Transverse colon (tissue), 4 donors: Measurements from ENCODE around the gene RETREG3. TPM values are rescaled to one million over a fixed set of nuclear protein-coding genes. Genes with fewer than 3 reads are reported as not detected.

Source experiments
- DNase-seq: peaks from one replicate; pipeline ENCODE4 v3.0.0-alpha.2; 2019
- H3K27ac ChIP-seq, 4 donors: fragments of 200-600 bp; sonication (generic); 2 replicates each; pipeline ENCODE4 v1.5.1; 2016 to 2018; ENCODE audit warnings: inconsistent platforms in 4 of 4
- H3K27me3 ChIP-seq: fragments of 200-600 bp; sonication (generic); 2 replicates; pipeline ENCODE4 v1.5.1; 2017; ENCODE audit warnings: inconsistent platforms
- H3K36me3 ChIP-seq, 4 donors: fragments of 200-600 bp; sonication (generic); 2 replicates each; pipeline ENCODE4 v1.5.1; 2017 to 2019; ENCODE audit warnings: inconsistent platforms in 4 of 4
- H3K4me1 ChIP-seq, 4 donors: fragments of 200-600 bp; sonication (generic); 2 replicates each; pipeline ENCODE4 v1.5.1; 2017 to 2020; ENCODE audit warnings: inconsistent platforms in 4 of 4
- H3K4me3 ChIP-seq, 4 donors: fragments of 200-600 bp; sonication (generic); 1 replicate in 1 of 4; 2 replicates in 3 of 4; pipeline versions ENCODE4 v1.5.1 to v1.6.1; 2017 to 2019; ENCODE audit warnings: inconsistent platforms in 4 of 4
- H3K9me3 ChIP-seq, 2 donors: fragments of 200-600 bp; sonication (generic); 2 replicates each; pipeline ENCODE4 v1.5.1; 2017 to 2019; ENCODE audit warnings: inconsistent platforms in 2 of 2
- CTCF ChIP-seq, 5 experiments: fragments of 200-600 bp in 3 of 5; fragments of 450-650 bp in 2 of 5; sonication (generic) in 3 of 5; IDR thresholded peaks; 1 replicate in 2 of 5; 2 replicates in 3 of 5; pipeline ENCODE4 v1.5.1; 2016 to 2017; ENCODE audit warnings: antibody characterized with exemption in 5 of 5, inconsistent platforms in 3 of 5, mild to moderate bottlenecking in 2 of 5, moderate library complexity in 1 of 5
- EP300 ChIP-seq: sonication (generic); formaldehyde crosslinking; IDR thresholded peaks from one replicate; pipeline ENCODE4 v1.6.1; 2017; ENCODE audit warnings: antibody characterized with exemption, low read depth
- POLR2A ChIP-seq: fragments of 450-650 bp; IDR thresholded peaks from one replicate; pipeline ENCODE4 v1.6.1; 2016; ENCODE audit warnings: antibody characterized with exemption, mild to moderate bottlenecking, moderate library complexity
- POLR2AphosphoS5 ChIP-seq, 3 donors: sonication (generic); formaldehyde crosslinking; IDR thresholded peaks; one replicate each; pipeline ENCODE4 v1.6.1; 2016; ENCODE audit warnings: antibody characterized with exemption in 3 of 3
- WGBS, 2 donors: methylation state at CpG; one replicate each; pipeline ENCODE4 v1.1.5; 2018; ENCODE audit warnings: low coverage in 1 of 2; 5-methylcytosine and 5-hydroxymethylcytosine counted together
- in situ Hi-C, 4 donors: fragments of 200-750 bp; cut with MboI; loops; one replicate each; pipeline versions ENCODE4 v1.15.0 to v1.15.1; 2017; ENCODE audit warnings: low sequenced_read_pairs in 3 of 4, low pct_ligation_motif_present in 1 of 4, low pct_unique_long_range_greater_than_20kb in 1 of 4
- intact Hi-C: fragments of 100-400 bp; cut with DNase I; formaldehyde crosslinking; loops from one replicate; pipeline ENCODE4 v1.15.1; 2023; ENCODE audit warnings: low total_unique reads
- total RNA-seq, 4 donors: library from RNA; depleted of rRNA; stranded (reverse); fragments of >200 nt; gene quantifications; one replicate each; pipeline ENCODE4 v1.1.0, GENCODE V29; 2016

RETREG3 gene
- total RNA-seq, 4 donors from 2014 or later, result 47.2 to 71.8 (median 59.0) TPM

DNA sequence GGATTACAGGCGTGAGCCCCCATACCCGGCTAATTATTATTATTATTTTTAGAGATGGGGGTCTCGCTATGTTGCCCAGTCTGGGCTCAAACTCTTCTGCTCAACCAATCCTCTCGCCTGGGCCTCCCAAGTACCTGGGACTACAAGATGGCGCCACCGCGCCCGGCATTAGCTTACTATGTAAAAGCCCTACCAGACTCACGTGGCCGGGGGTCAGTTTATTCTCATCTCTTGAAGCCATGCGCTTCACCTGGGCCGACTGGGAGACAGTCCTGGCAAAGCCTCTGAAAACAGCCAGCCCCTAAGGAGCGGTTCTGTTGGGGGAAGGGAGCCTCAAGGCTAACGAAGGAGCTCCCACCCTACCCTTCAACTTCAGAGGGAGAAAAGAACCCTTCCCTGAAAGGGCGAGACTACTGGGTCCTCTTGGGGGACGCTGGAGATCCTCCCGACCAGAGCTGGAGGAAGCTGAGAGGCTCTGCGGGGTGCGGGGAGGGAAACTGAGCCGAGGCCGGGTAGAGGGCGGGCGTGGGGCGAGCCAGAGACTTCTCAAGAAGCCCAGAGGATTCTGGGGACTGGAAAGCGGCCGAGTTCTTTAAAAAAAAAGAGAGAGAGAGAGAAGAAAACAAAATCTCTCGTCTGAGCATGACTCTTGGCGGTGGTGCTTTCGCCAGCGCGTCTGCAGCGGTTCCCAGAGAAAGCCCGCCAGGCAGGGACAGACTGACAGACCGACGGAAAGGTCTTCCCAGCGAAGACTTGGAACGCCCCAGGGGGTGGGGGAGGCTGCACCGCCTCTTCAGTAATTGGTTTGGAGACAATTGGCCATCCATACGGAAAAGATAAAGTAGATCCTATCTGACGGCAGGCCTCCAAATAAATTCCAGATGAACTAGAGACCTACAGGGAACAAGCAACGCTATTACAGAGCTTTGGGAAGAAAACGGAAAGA is 44.3 kb upstream of the RETREG3 start:
- H3K36me3 ChIP-seq, result no peaks in the 10 kb centered on the region
- no peaks in the 10 kb centered on the region for H3K9me3 ChIP-seq
- in situ Hi-C loops, result no loop called here
- intact Hi-C loops, result no loop called here
- peaks cover 5 to 18% (median 15%) of the 10 kb centered on the region in 4 donors for H3K4me1 ChIP-seq
- H3K4me3 ChIP-seq, result peak overlapping the region in 3 of 4 donors; percentile 13 to 33 (median 23)
- TF ChIP-seq CTCF (IDR thresholded peaks at IDR 0.05) (no peak), POLR2AphosphoS5 (IDR thresholded peaks at IDR 0.05) (no peak)
- H3K27me3 ChIP-seq, result peaks cover 18% of the 10 kb centered on the region
- peak overlapping the region; percentile 70 to 81 (median 77) for H3K27ac ChIP-seq
- peak; percentile 31 for DNase-seq
- WGBS, 2 donors, result 35 to 53% methylated on average over 10 to 42 of the region's 42 CpGs

DNA sequence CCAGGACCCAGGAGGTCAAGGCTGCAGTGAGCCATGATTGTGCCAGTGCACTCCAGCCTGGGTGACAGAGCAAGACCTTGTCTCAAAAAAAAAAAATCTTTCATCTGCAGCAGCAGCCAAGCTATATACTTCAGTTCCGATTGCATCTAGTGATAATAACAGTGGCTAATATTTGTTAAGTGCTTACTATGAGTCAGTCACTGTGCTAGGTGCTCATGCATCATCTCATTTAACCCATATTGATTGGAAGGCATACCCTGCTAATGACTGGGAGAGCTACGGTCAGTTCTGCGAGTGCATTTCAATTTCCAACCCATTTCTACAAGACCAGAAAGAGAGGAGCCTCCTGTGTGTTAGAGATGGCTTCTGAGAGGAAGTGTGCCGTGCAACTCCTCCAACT is 42.2 kb upstream of the RETREG3 start:
- H3K27ac ChIP-seq, result no peak overlapping the region
- no peaks in the 10 kb centered on the region for H3K9me3 ChIP-seq
- peaks cover 18% of the 10 kb centered on the region for H3K27me3 ChIP-seq
- H3K36me3 ChIP-seq, result no peaks in the 10 kb centered on the region
- H3K4me1 ChIP-seq, result peaks cover 5 to 18% (median 15%) of the 10 kb centered on the region in 4 donors
- DNase-seq, result no peak
- intact Hi-C loops (no loop called here), in situ Hi-C loops (no loop called here)
- 52 to 79% methylated on average over 3 to 4 of the region's 4 CpGs for WGBS, 2 donors
- H3K4me3 ChIP-seq, result no peak overlapping the region
- TF ChIP-seq EP300 (no peak), POLR2AphosphoS5 (IDR thresholded peaks at IDR 0.05) (no peak), POLR2A (no peak), CTCF (IDR thresholded peaks at IDR 0.05) (no peak)

- H3K4me1 ChIP-seq, result no peaks in the 10 kb centered on the region
- in situ Hi-C loops, result no loop called here
- no peaks in the 10 kb centered on the region for H3K36me3 ChIP-seq
- WGBS, 2 donors, result 56 to 83% methylated on average over 4 to 5 of the region's 5 CpGs
- H3K4me3 ChIP-seq, result no peak overlapping the region
- no peak for DNase-seq
- H3K9me3 ChIP-seq, result no peaks in the 10 kb centered on the region
- intact Hi-C loops, result no loop called here
- TF ChIP-seq POLR2AphosphoS5 (IDR thresholded peaks at IDR 0.05) (no peak), POLR2A (no peak)
- no peaks in the 10 kb centered on the region for H3K27me3 ChIP-seq
- H3K27ac ChIP-seq, result no peak overlapping the region
Observed at GRCh38 chr17:42647778-42648177, 38.6 kb upstream of the RETREG3 start.

DNA sequence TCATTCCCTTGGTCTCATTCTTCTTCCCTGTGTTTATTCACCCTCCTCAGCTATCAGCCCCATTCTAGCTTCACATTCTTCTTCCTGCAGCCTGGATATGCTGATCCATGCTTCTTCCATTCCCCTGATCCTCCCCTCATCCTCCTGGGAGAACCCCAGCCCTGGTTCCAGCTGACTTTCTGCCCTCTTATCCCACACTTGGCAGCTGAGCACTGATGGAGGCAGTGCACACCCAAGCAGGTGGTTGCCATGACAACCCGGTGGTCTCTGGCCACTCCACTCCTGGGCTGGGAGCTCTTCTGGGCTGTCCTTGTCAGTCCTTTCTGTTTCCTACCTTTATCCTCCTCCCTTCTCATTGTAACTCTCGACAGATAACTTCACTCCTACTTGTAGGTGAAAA is 33.2 kb upstream of the RETREG3 start:
- Histone ChIP-seq H3K9me3 (no peaks in the 10 kb centered on the region), H3K36me3 (no peaks in the 10 kb centered on the region), H3K27me3 (no peaks in the 10 kb centered on the region), H3K27ac (no peak overlapping the region), H3K4me1 (no peaks in the 10 kb centered on the region), H3K4me3 (no peak overlapping the region)
- 20 to 40% methylated on average over 2 of the region's 2 CpGs for WGBS, 2 donors
- intact Hi-C loops, result no loop called here
- in situ Hi-C loops, result no loop called here
- DNase-seq, result no peak
- TF ChIP-seq EP300 (no peak), POLR2AphosphoS5 (IDR thresholded peaks at IDR 0.05) (no peak), POLR2A (no peak), CTCF (IDR thresholded peaks at IDR 0.05) (no peak)
